Suprapubic skin (tissue), 3 donors: ENCODE results near the gene TSC22D1.

Experiments used
- POLR2A ChIP-seq, 2 donors: fragments of 450-650 bp; IDR thresholded peaks; one replicate each; pipeline ENCODE4 v1.6.1; 2017; ENCODE audit warnings: antibody characterized with exemption in 2 of 2, mild to moderate bottlenecking in 2 of 2, moderate library complexity in 2 of 2
- TF ChIP-seq, protein P1 (sequence below), 2 donors: fragments of 200-600 bp in 1 of 2; fragments of 450-650 bp in 1 of 2; sonication (generic) in 1 of 2; IDR thresholded peaks; one replicate each; pipeline ENCODE4 v1.5.1; 2016 to 2019; ENCODE audit warnings: antibody characterized with exemption in 2 of 2, mild to moderate bottlenecking in 1 of 2, moderate library complexity in 1 of 2

DNA sequence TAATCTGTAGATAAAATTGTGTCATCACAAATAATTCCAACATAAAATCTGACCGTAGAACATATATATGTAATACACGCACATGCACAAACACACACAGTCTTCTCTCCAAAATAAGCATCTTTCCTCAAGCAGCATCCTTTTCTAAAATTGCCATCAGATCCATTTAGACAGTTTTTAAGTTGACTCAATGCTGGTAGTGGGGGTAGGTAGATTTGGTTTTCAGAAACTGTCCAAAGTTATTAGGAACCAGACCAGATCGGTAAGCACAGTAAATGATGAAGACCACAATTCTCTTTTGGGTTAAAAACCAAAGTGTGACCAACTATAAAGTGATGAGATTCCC lies 137.9 kb downstream of the TSC22D1 start:
- TF ChIP-seq, protein P1, sequence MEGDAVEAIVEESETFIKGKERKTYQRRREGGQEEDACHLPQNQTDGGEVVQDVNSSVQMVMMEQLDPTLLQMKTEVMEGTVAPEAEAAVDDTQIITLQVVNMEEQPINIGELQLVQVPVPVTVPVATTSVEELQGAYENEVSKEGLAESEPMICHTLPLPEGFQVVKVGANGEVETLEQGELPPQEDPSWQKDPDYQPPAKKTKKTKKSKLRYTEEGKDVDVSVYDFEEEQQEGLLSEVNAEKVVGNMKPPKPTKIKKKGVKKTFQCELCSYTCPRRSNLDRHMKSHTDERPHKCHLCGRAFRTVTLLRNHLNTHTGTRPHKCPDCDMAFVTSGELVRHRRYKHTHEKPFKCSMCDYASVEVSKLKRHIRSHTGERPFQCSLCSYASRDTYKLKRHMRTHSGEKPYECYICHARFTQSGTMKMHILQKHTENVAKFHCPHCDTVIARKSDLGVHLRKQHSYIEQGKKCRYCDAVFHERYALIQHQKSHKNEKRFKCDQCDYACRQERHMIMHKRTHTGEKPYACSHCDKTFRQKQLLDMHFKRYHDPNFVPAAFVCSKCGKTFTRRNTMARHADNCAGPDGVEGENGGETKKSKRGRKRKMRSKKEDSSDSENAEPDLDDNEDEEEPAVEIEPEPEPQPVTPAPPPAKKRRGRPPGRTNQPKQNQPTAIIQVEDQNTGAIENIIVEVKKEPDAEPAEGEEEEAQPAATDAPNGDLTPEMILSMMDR (IDR thresholded peaks at IDR 0.05): no peak
- no peak for TF ChIP-seq POLR2A (IDR thresholded peaks at IDR 0.05)
